HCT116 (cell line): Measurements from ENCODE around the gene TAF1B.

ENCODE experiments used
- EGR1 ChIP-seq: IDR thresholded peaks from 2 replicates; pipeline ENCODE4 v1.6.1; 2012; ENCODE audit warnings: low read depth
- ELF1 ChIP-seq: IDR thresholded peaks from 2 replicates; pipeline ENCODE4 v1.6.1; 2012; ENCODE audit warnings: low read depth, borderline replicate concordance
- EZH2 ChIP-seq: fragments of 200-600 bp; sonication (generic); IDR thresholded peaks from 2 replicates; pipeline ENCODE4 v1.6.1; 2017; ENCODE audit warnings: antibody characterized with exemption, mixed run types
- JUND ChIP-seq: IDR thresholded peaks from 2 replicates; pipeline ENCODE4 v1.6.1; 2012
- POLR2A ChIP-seq: IDR thresholded peaks from 2 replicates; pipeline ENCODE4 v1.7.0; 2011; ENCODE audit warnings: borderline replicate concordance; ENCODE audit not compliant: insufficient read depth, insufficient read length; ENCODE audit errors: extremely low read depth
- POLR2AphosphoS5 ChIP-seq: IDR thresholded peaks from 2 replicates; pipeline ENCODE4 v1.6.1; 2011; ENCODE audit warnings: mild to moderate bottlenecking, low read depth, low read length, moderate library complexity
- RAD21 ChIP-seq: IDR thresholded peaks from 2 replicates; pipeline ENCODE4 v1.6.1; 2012; ENCODE audit warnings: low read depth, mild to moderate bottlenecking
- SIN3A ChIP-seq: IDR thresholded peaks from 2 replicates; pipeline ENCODE4 v1.6.1; 2012; ENCODE audit warnings: low read depth
- SP1 ChIP-seq: IDR thresholded peaks from 2 replicates; pipeline ENCODE4 v1.6.1; 2012; ENCODE audit warnings: low read depth
- YY1 ChIP-seq: IDR thresholded peaks from 2 replicates; pipeline ENCODE4 v1.6.1; 2011; ENCODE audit warnings: low read length, low read depth, moderate library complexity, mild to moderate bottlenecking; ENCODE audit not compliant: insufficient replicate concordance; ENCODE audit errors: extremely low read depth
- ZNF274 ChIP-seq: fragments of 200-500 bp; sonication (Bioruptor generic); IDR thresholded peaks from 2 replicates; pipeline ENCODE4 v1.6.1; 2014; ENCODE audit warnings: mild to moderate bottlenecking, low read depth, low read length, inconsistent platforms
- TF ChIP-seq, protein P1 (sequence below), 3 experiments: fragments of 200-600 bp in 1 of 3; sonication (generic) in 1 of 3; IDR thresholded peaks in 2 of 3; conservative IDR thresholded peaks in 1 of 3; 2 replicates each; pipeline ENCODE4 v1.5.1; 2012 to 2017; ENCODE audit warnings: low read depth in 2 of 3, low read length in 2 of 3, antibody characterized with exemption in 1 of 3, borderline replicate concordance in 1 of 3, control low read depth in 1 of 3, mild to moderate bottlenecking in 1 of 3, mixed read lengths in 1 of 3, mixed run types in 1 of 3, moderate library complexity in 1 of 3; ENCODE audit not compliant: insufficient read depth in 1 of 3
- TF ChIP-seq, protein P2 (sequence below): IDR thresholded peaks from 2 replicates; pipeline ENCODE4 v1.6.1; 2012
- TF ChIP-seq, protein P3 (sequence below): IDR thresholded peaks from 2 replicates; pipeline ENCODE4 v1.6.1; 2012; ENCODE audit warnings: low read depth

- TF ChIP-seq, protein P1, sequence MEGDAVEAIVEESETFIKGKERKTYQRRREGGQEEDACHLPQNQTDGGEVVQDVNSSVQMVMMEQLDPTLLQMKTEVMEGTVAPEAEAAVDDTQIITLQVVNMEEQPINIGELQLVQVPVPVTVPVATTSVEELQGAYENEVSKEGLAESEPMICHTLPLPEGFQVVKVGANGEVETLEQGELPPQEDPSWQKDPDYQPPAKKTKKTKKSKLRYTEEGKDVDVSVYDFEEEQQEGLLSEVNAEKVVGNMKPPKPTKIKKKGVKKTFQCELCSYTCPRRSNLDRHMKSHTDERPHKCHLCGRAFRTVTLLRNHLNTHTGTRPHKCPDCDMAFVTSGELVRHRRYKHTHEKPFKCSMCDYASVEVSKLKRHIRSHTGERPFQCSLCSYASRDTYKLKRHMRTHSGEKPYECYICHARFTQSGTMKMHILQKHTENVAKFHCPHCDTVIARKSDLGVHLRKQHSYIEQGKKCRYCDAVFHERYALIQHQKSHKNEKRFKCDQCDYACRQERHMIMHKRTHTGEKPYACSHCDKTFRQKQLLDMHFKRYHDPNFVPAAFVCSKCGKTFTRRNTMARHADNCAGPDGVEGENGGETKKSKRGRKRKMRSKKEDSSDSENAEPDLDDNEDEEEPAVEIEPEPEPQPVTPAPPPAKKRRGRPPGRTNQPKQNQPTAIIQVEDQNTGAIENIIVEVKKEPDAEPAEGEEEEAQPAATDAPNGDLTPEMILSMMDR (IDR thresholded peaks at IDR 0.05 in 2 of 3, conservative IDR thresholded peaks at IDR 0.05 in 1 of 3; ENCODE audit: borderline replicate concordance in 1 of 3, insufficient read depth in 1 of 3, low read depth in 2 of 3, low read length in 2 of 3): no peak
- no peak for TF ChIP-seq ZNF274
- no peak for TF ChIP-seq EGR1
- TF ChIP-seq, protein P2, sequence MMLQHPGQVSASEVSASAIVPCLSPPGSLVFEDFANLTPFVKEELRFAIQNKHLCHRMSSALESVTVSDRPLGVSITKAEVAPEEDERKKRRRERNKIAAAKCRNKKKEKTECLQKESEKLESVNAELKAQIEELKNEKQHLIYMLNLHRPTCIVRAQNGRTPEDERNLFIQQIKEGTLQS: no peak
- no peak for TF ChIP-seq RAD21
- TF ChIP-seq POLR2A: no peak
- no peak for TF ChIP-seq JUND
- TF ChIP-seq YY1: no peak
- no peak for TF ChIP-seq POLR2AphosphoS5
- no peak for TF ChIP-seq EZH2
- TF ChIP-seq SIN3A: no peak
- TF ChIP-seq, protein P3, sequence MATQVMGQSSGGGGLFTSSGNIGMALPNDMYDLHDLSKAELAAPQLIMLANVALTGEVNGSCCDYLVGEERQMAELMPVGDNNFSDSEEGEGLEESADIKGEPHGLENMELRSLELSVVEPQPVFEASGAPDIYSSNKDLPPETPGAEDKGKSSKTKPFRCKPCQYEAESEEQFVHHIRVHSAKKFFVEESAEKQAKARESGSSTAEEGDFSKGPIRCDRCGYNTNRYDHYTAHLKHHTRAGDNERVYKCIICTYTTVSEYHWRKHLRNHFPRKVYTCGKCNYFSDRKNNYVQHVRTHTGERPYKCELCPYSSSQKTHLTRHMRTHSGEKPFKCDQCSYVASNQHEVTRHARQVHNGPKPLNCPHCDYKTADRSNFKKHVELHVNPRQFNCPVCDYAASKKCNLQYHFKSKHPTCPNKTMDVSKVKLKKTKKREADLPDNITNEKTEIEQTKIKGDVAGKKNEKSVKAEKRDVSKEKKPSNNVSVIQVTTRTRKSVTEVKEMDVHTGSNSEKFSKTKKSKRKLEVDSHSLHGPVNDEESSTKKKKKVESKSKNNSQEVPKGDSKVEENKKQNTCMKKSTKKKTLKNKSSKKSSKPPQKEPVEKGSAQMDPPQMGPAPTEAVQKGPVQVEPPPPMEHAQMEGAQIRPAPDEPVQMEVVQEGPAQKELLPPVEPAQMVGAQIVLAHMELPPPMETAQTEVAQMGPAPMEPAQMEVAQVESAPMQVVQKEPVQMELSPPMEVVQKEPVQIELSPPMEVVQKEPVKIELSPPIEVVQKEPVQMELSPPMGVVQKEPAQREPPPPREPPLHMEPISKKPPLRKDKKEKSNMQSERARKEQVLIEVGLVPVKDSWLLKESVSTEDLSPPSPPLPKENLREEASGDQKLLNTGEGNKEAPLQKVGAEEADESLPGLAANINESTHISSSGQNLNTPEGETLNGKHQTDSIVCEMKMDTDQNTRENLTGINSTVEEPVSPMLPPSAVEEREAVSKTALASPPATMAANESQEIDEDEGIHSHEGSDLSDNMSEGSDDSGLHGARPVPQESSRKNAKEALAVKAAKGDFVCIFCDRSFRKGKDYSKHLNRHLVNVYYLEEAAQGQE: no peak
- no peak for TF ChIP-seq SP1
- no peak for TF ChIP-seq ELF1
Measured at GRCh38 chr2:9982248-9982647, 139.0 kb downstream of the TAF1B start.
